Activated CD4-positive, alpha-beta T cell treated with anti-CD3 and anti-CD28 coated beads, Interleukin-2, amount 10 ng/mL, durations not matched to agents 24 days and 14 days (primary cell): ENCODE data around the gene TPSB2. TPM values are rescaled to one million over a fixed set of nuclear protein-coding genes. Genes with fewer than 3 reads are reported as not detected.
"Not testable (repeated sequence)": the region's sequence is repeated elsewhere in the genome, so short reads cannot be mapped to it uniquely, and the experiment has no call there.

Experiments
- DNase-seq: peaks from one replicate; pipeline ENCODE4 v3.0.0; 2022
- H3K27ac Mint-ChIP-seq: one replicate; pipeline ENCODE4 v1.8.0; 2022; ENCODE audit warnings: mild to moderate bottlenecking, mixed read lengths
- H3K27me3 Mint-ChIP-seq: one replicate; pipeline ENCODE4 v1.8.0; 2022; ENCODE audit warnings: mixed read lengths
- H3K36me3 Mint-ChIP-seq: one replicate; pipeline ENCODE4 v1.8.0; 2022; ENCODE audit warnings: low read depth, mild to moderate bottlenecking, mixed read lengths
- H3K4me1 Mint-ChIP-seq: one replicate; pipeline ENCODE4 v1.8.0; 2021; ENCODE audit warnings: mixed read lengths
- H3K4me3 Mint-ChIP-seq: one replicate; pipeline ENCODE4 v1.8.0; 2022; ENCODE audit warnings: mild to moderate bottlenecking, moderate library complexity, mixed read lengths
- H3K9me3 Mint-ChIP-seq: one replicate; pipeline ENCODE4 v1.8.0; 2021; ENCODE audit warnings: mixed read lengths
- intact Hi-C: fragments of 100-400 bp; cut with micrococcal nuclease; formaldehyde crosslinking; loops from one replicate; pipeline ENCODE4 v1.15.1; 2023
- total RNA-seq: library from RNA; stranded (reverse); gene quantifications from 2 replicates; pipeline ENCODE4 v1.2.3, GENCODE V29; 2022

The TPSB2 gene
- total RNA-seq, 1 donor from 2014 or later: not detected

DNA sequence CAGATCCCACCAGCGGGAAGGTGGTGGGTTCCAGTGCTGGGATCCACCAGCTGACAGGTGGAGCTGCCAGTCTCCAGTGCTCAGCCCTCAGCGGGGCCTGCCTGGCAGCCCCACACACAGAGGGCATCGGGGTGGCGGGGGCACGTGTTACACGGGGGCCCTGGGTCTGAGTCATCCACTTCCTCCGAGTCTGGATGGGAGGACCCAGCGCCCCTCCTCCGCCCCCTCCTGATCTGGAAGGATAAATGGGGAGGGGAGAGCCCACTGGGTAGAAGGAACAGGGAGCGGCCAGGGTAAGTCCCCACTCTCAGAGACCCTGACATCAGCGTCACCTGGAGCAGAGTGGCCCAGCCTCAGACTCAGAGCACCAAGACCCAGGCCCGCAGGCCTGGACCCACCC lies 10.5 kb upstream of the TPSB2 start, which contains the start of gene TPSAB1:
Gene TPSAB1 (plus strand): TSS at position 270 of the 400 bp plus-strand sequence. CDS start 234 bp downstream, outside the sequence.
- H3K4me1 Mint-ChIP-seq, intact Hi-C loops, H3K4me3 Mint-ChIP-seq: not testable (repeated sequence)

DNA sequence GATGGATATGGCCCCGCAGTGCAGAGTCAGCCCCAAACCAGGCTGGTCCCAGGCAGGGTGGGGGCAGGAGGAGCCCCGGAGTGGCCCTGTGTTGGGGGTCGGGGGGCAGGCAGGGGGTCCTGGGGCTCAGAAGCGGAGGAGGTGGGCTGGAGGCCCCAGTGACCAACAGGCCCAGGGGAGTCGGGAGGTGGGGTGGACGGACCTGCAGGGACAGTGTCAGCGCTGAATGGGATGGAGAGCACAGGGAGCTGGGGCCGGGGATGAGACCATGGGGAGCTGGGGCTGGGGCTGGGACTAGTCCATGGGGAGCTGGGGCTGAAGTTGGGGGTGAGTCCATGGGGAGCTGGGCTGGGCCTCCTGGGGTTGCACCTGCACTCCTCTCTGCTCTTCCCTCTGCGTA lies 9.6 kb upstream of the TPSB2 start:
- H3K27me3 Mint-ChIP-seq, DNase-seq, H3K9me3 Mint-ChIP-seq, H3K36me3 Mint-ChIP-seq, intact Hi-C loops, H3K4me3 Mint-ChIP-seq, H3K4me1 Mint-ChIP-seq, H3K27ac Mint-ChIP-seq: not testable (repeated sequence)

More for the DNA sequence above, 10.5 kb upstream of the TPSB2 start, which contains the start of gene TPSAB1:
- H3K36me3 Mint-ChIP-seq, H3K9me3 Mint-ChIP-seq, H3K27me3 Mint-ChIP-seq, DNase-seq, H3K27ac Mint-ChIP-seq: not testable (repeated sequence)

DNA sequence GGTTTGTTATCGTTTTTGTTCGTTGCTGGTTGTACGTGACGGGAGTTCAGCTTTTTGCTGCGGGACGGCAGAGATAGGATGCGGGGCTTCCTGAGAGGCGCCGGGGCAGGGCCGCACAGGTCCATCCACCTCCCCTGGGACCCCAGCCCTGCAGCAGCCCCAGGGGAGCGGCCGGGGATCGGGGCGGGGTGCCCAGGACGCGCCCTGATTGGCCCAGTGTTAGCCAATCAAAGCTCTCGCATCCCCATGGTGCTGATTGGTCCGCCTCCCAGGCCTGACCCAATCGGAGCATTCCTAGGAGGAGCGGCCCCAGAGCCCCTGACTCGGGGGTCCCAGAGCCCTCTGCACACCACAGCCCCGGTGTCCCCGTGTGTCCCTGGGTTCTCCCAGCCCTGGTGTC lies 8.9 kb upstream of the TPSB2 start:
- H3K36me3 Mint-ChIP-seq, intact Hi-C loops, H3K27me3 Mint-ChIP-seq, H3K9me3 Mint-ChIP-seq, DNase-seq, H3K4me3 Mint-ChIP-seq, H3K27ac Mint-ChIP-seq, H3K4me1 Mint-ChIP-seq: not testable (repeated sequence)

DNA sequence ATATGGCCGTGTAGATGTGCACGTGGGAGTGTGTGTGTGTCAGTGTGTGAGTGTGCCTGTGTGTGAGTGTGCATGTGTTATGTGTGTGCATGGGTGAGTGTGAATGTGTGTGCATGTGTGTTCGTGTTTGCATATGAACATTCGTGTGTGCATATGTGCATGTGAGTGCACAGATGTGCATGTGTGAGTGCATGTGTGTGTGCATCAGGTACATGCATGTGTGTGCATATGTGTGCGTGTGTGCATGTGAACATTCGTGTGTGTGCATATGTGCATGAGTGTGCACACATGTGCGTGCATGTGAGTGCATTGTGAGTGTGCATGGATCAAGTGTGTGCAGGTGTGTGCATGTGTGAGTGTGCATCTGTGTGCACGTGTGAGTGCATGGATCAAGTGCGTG lies 8.0 kb upstream of the TPSB2 start:
- no peaks in the 10 kb centered on the region for H3K4me1 Mint-ChIP-seq
- no peaks in the 10 kb centered on the region for H3K9me3 Mint-ChIP-seq
- H3K36me3 Mint-ChIP-seq: no peaks in the 10 kb centered on the region
- no peak overlapping the region for H3K27ac Mint-ChIP-seq
- no peak for DNase-seq
- H3K4me3 Mint-ChIP-seq: no peak overlapping the region
- intact Hi-C loops: no loop called here
- no peaks in the 10 kb centered on the region for H3K27me3 Mint-ChIP-seq

DNA sequence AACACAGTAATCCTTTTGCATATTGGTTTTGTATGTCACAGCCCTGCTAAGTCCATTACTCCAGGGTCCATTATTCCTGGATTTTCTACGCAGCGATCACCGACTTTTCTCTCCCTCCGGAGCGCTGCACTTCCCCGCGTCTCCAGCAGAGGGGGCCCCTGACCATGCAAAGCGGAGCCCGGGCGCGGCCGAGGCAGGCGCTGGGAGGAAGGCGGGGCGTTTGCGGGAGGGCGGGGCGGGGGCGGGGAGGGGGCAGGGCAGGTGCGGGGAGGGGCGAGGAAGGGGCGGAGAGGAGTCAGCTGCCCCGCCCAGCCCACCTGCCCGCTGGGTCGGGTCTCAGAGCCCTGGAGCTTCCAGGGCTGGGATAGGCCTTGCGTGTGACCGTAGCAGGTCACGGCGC lies 6.7 kb upstream of the TPSB2 start:
- intact Hi-C loops, H3K36me3 Mint-ChIP-seq, DNase-seq, H3K9me3 Mint-ChIP-seq, H3K4me3 Mint-ChIP-seq, H3K27ac Mint-ChIP-seq, H3K4me1 Mint-ChIP-seq, H3K27me3 Mint-ChIP-seq: not testable (repeated sequence)

DNA sequence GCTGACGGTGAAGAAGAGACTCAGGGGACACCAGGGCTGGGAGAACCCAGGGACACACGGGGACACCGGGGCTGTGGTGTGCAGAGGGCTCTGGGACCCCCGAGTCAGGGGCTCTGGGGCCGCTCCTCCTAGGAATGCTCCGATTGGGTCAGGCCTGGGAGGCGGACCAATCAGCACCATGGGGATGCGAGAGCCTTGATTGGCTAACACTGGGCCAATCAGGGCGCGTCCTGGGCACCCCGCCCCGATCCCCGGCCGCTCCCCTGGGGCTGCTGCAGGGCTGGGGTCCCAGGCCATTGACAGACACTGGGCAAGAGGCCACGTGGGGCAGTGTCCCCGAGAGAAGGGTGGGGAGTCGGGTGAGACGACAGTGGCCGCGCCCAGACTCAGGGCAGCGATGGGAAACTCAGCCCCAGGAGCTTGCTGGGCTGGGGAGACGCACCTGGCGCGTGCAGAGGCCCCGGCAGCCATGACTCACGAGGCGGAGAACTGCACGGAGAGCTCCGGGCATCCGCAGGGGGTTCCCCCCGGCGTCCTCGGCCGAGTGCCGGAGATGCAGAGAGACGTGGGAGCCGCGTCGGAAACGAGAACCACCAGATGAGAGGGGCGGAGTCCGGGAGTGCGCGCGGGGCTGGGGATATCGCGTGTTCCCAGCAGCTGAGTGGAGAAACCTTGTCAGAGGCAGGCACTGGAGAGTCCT lies 2.2 kb upstream of the TPSB2 start:
- H3K4me1 Mint-ChIP-seq, DNase-seq, H3K36me3 Mint-ChIP-seq, H3K4me3 Mint-ChIP-seq, intact Hi-C loops, H3K9me3 Mint-ChIP-seq, H3K27ac Mint-ChIP-seq, H3K27me3 Mint-ChIP-seq: not testable (repeated sequence)

DNA sequence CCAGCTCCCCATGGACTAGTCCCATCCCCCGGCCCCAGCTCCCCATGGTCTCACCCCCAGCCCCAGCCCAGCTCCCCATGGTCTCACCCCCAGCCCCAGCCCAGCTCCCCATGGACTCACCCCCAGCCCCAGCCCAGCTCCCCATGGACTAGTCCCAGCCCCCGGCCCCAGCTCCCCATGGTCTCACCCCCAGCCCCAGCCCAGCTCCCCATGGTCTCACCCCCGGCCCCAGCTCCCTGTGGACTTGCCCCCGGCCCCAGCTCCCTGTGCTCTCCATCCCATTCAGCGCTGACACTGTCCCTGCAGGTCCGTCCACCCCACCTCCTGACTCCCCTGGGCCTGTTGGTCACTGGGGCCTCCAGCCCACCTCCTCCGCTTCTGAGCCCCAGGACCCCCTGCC lies 1.3 kb upstream of the TPSB2 start:
- DNase-seq, H3K4me1 Mint-ChIP-seq, H3K27me3 Mint-ChIP-seq, H3K36me3 Mint-ChIP-seq, H3K9me3 Mint-ChIP-seq, H3K4me3 Mint-ChIP-seq, intact Hi-C loops, H3K27ac Mint-ChIP-seq: not testable (repeated sequence)

DNA sequence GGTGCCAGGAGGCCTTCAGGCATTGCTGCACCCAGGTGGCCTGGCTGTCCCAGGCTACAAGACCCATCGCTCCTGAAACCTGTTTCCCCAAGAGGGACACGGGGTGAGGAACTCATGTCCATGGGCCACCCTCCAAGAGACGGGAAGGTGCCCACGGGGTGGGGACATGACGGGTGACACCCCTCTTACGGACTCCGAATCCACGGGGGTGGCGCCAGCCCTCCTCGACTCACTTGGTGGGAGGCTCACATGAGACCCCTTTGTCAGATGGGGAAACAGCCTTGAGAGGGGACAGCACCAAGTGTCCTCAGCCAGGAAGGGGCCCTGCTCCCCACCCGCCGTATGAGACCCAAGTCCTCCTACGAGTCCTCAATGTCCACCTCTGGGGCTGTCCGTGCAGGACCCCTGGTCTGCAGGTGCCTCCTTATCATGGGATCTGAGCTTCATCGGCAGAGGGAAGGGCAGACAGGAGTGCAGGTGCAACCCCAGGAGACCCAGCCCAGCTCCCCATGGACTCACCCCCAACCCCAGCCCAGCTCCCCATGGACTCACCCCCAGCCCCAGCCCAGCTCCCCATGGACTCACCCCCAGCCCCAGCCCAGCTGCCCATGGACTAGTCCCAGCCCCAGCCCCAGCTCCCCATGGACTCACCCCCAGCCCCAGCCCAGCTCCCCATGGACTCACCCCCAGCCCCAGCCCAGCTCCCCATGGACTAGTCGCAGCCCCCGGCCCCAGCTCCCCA lies 658 bp upstream of the TPSB2 start:
- H3K4me1 Mint-ChIP-seq, H3K27me3 Mint-ChIP-seq, H3K4me3 Mint-ChIP-seq, H3K27ac Mint-ChIP-seq, intact Hi-C loops, H3K36me3 Mint-ChIP-seq, DNase-seq, H3K9me3 Mint-ChIP-seq: not testable (repeated sequence)

DNA sequence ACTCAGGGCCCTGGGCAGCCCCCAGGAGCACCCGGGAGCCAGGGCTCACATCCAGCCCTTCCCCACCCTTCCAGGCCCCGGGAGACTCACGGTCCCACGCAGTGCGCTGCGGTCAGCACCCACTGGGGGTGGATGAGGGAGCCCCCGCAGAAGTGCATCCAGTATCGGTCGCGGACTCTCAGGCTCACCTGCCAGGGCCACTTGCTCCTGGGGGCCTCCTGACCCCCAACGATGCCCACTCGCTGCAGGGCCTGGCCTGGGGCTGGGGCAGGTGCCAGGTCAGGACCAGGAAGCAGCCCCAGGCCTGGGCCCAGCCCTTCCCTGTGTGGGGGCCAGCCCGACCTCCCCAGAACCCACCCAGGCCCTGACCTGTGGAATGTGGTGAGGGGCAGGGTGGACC lies 508 bp downstream of the TPSB2 start:
- H3K27me3 Mint-ChIP-seq, H3K4me3 Mint-ChIP-seq, H3K36me3 Mint-ChIP-seq, H3K27ac Mint-ChIP-seq, intact Hi-C loops, H3K9me3 Mint-ChIP-seq, DNase-seq, H3K4me1 Mint-ChIP-seq: not testable (repeated sequence)

DNA sequence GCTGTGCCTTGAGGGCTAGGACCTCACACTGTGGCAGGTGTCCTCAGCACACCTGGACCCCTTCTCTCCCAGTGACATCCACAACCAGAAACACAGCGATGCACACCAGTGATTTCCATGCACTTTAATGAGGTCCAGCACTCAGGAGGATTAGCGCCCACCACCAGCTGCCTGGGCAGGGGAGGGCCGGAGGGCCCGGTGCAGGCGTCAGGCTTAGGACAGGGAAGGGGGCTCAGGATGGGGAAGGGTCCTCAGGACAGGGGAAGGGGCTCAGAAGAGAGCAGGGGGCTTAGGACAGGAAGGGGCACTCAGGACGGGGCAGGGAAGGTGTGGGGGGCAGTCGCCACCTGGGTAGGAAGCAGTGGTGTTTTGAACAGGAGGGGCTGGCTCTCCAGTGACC lies 1.8 kb downstream of the TPSB2 start:
- H3K36me3 Mint-ChIP-seq, DNase-seq, intact Hi-C loops, H3K9me3 Mint-ChIP-seq, H3K27ac Mint-ChIP-seq, H3K4me1 Mint-ChIP-seq, H3K4me3 Mint-ChIP-seq, H3K27me3 Mint-ChIP-seq: not testable (repeated sequence)

DNA sequence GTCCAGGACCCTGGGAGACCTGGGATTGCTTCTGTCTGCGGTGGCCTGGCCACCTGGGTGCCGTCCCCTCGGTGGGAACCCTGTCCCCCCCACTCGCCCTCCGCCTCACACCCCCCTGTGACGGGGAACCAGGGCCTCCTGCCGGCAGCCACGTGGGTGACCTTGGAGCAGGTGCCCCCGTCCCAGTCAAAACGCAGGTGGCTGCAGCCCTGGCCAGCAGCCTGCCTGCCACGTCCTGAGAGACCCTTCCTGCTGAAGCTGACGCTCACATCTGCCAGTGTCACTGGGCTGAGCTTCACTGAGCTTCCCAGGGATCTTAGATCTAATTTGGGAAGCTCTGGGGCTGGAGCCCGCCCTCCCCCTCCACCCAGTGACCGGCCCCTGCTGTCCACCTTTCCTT lies 3.3 kb downstream of the TPSB2 start:
- H3K27me3 Mint-ChIP-seq, H3K36me3 Mint-ChIP-seq, H3K27ac Mint-ChIP-seq, H3K9me3 Mint-ChIP-seq, H3K4me3 Mint-ChIP-seq, H3K4me1 Mint-ChIP-seq, DNase-seq, intact Hi-C loops: not testable (repeated sequence)

DNA sequence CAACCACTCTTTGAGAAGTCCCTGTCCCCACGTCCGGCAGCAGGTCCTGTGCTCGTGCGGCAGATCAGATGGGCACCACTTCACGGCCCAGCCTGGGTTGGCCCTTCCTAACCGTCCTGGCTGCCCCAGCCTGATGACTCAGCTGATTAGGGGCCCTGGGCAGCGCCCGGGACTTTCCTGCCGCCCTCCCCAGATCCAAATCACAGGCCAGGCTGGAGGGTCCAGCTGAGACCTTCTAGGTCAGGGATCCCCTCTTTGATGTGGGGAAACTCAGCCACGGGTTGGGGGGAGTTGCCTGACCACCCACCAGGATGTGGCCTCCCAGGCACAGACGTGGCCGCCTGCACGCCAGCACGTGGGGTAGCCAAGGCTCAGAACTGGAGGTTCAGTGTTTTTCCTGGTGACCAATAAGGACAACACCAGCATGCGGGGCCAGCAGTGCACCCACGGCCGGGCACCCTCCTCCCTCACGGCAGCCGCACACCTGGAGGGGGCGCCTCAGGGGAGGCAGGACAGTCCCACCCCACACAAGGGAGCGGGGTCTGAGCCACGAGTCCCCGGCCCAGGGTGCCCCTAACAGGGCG lies 4.2 kb downstream of the TPSB2 start:
- H3K9me3 Mint-ChIP-seq, intact Hi-C loops, H3K27me3 Mint-ChIP-seq, H3K4me1 Mint-ChIP-seq, H3K4me3 Mint-ChIP-seq, DNase-seq, H3K36me3 Mint-ChIP-seq, H3K27ac Mint-ChIP-seq: not testable (repeated sequence)

DNA sequence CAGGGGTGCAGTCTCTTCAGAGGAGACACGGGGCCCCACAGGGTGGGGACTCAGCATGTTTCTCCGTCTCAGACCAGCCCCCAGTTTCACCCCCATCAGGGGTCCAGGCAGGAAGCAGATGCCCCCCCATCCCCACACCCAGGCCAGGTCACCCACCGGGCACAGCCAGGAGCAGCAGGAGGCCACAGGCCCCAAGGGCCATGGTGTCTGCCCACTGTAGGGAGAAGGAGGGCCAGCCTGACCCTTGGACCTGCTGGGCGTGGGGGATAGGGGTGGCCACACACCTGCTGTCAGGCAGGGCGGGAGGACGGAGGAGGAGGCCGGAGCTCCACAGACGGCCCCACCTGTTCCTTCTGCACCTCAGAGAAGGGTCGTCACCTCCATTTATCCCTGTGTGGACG lies 4.9 kb downstream of the TPSB2 start, which contains the start of gene TPSG1:
Gene TPSG1 (minus strand): TSS at position 218 of the 401 bp plus-strand sequence. CDS start 16 bp downstream, at position 202.
- Mint-ChIP-seq H3K27ac (no peak within 1 kb of the TSS), H3K4me3 (no peak within 1 kb of the TSS), H3K4me1 (no peaks in the 10 kb centered on the region), H3K36me3 (no peaks in the 10 kb centered on the region), H3K27me3 (no peaks in the 10 kb centered on the region), H3K9me3 (no peaks in the 10 kb centered on the region)
- no peak for DNase-seq
- intact Hi-C loops: no loop called here

DNA sequence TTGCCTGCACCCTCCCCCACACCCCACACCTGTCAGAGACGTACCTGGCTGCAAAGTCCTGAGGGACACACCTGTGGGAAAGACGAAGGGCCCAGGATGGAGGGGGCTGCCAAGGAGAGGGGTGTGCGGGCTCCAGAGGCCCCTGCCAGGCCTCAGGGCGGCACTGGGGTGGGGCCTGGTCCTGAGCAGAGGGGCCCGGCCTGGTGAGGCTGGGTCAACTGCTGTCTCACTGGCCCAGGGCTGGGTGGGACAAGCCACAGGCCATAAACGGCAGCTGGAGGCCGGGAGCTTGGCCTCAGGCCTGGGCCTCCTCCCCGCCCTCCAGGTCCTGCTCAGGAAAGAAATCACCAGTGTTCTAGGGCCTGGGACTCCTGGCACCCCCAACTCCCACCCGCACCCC lies 5.4 kb downstream of the TPSB2 start:
- Mint-ChIP-seq H3K4me1 (no peaks in the 10 kb centered on the region), H3K36me3 (no peaks in the 10 kb centered on the region), H3K27me3 (no peaks in the 10 kb centered on the region), H3K4me3 (no peak overlapping the region), H3K9me3 (no peaks in the 10 kb centered on the region), H3K27ac (no peak overlapping the region)
- intact Hi-C loops: no loop called here
- no peak for DNase-seq
